ENCODE data around the gene RNF212. TPM values are rescaled to one million over a fixed set of nuclear protein-coding genes. Genes with fewer than 3 reads are reported as not detected.

The RNF212 gene
- total and polyA plus RNA-seq, 2 experiments from 2014 or later, result 8.4 to 10.4 TPM

DNA sequence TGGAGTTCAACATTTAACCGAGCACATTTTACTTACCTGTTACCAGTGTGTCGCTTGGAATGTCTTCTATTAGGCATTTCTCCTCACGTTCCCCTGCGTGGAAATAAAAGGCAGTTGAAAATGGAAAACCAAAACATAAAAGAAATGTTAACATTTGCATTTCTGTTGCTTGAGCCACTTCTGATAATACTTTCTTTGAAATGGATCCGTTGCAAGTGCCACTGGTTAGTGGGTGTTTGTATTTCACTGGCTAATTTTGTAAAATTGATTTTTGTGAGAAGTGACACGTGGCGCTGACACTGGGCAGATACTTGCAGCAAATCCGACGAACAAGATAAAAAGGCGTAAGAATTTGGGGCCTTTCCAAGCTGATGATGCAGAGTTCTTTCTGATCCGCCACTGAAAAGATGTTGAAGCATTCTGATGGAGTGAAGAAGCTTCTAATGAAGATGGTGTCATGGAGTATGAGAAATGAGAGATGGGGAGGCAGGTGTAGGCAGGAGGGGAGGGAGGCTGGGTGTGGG is 40.3 kb upstream of the RNF212 start:
- H3K9me2 ChIP-seq (replicated peaks; ENCODE audit: insufficient read depth), result no peaks in the 10 kb centered on the region
- 80% methylated on average over 11 of the region's 11 CpGs for WGBS (ENCODE audit: low lambda C conversion rate, missing lambda C conversion rate)
- H4K20me1 ChIP-seq (ENCODE audit: insufficient read depth, poor library complexity, severe bottlenecking), result no peaks in the 10 kb centered on the region
- H3K79me2 ChIP-seq, result no peaks in the 10 kb centered on the region
- no peak overlapping the region for H3K4me2 ChIP-seq
- no peaks in the 10 kb centered on the region for H3K27me3 ChIP-seq
- H3K9me3 ChIP-seq (ENCODE audit: low read depth), result peaks cover 4% of the 10 kb centered on the region
- no peak overlapping the region for H3K4me3 ChIP-seq
- no peak overlapping the region for H2AFZ ChIP-seq
- TF ChIP-seq EZH2 (IDR thresholded peaks at IDR 0.05; ENCODE audit: borderline replicate concordance) (no peak), EZH2phosphoT487 (IDR thresholded peaks at IDR 0.05; ENCODE audit: low read depth, severe bottlenecking, unreplicated experiment) (no peak)
- TF ChIP-seq, protein P1, sequence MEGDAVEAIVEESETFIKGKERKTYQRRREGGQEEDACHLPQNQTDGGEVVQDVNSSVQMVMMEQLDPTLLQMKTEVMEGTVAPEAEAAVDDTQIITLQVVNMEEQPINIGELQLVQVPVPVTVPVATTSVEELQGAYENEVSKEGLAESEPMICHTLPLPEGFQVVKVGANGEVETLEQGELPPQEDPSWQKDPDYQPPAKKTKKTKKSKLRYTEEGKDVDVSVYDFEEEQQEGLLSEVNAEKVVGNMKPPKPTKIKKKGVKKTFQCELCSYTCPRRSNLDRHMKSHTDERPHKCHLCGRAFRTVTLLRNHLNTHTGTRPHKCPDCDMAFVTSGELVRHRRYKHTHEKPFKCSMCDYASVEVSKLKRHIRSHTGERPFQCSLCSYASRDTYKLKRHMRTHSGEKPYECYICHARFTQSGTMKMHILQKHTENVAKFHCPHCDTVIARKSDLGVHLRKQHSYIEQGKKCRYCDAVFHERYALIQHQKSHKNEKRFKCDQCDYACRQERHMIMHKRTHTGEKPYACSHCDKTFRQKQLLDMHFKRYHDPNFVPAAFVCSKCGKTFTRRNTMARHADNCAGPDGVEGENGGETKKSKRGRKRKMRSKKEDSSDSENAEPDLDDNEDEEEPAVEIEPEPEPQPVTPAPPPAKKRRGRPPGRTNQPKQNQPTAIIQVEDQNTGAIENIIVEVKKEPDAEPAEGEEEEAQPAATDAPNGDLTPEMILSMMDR (IDR thresholded peaks at IDR 0.05; ENCODE audit: poor library complexity), result no peak
- H3K36me3 ChIP-seq (replicated peaks; ENCODE audit: insufficient read depth, low read depth), result no peaks in the 10 kb centered on the region
- H3K27ac ChIP-seq, result no peak overlapping the region
- peaks cover 5% of the 10 kb centered on the region for H3K4me1 ChIP-seq (ENCODE audit: insufficient read depth)
- no peak for DNase-seq (ENCODE audit: low spot score)

- Histone ChIP-seq H3K79me2 (no peaks in the 10 kb centered on the region), H3K36me3 (replicated peaks; ENCODE audit: insufficient read depth, low read depth) (no peaks in the 10 kb centered on the region), H3K4me3 (no peak overlapping the region), H3K9me2 (replicated peaks; ENCODE audit: insufficient read depth) (no peaks in the 10 kb centered on the region), H2AFZ (no peak overlapping the region), H3K27ac (no peak overlapping the region), H3K9me3 (ENCODE audit: low read depth) (no peaks in the 10 kb centered on the region), H3K4me2 (no peak overlapping the region), H3K4me1 (ENCODE audit: insufficient read depth) (peaks cover 5% of the 10 kb centered on the region), H3K27me3 (no peaks in the 10 kb centered on the region), H4K20me1 (ENCODE audit: insufficient read depth, poor library complexity, severe bottlenecking) (no peaks in the 10 kb centered on the region)
- DNase-seq (ENCODE audit: low spot score), result no peak
- TF ChIP-seq, protein P1 (IDR thresholded peaks at IDR 0.05; ENCODE audit: poor library complexity), result no peak
- TF ChIP-seq EZH2 (IDR thresholded peaks at IDR 0.05; ENCODE audit: borderline replicate concordance) (no peak), EZH2phosphoT487 (IDR thresholded peaks at IDR 0.05; ENCODE audit: low read depth, severe bottlenecking, unreplicated experiment) (no peak)
- 66% methylated on average over 6 of the region's 6 CpGs for WGBS (ENCODE audit: low lambda C conversion rate, missing lambda C conversion rate)
Observed at GRCh38 chr4:1152290-1152689, 38.9 kb upstream of the RNF212 start.

- TF ChIP-seq EZH2phosphoT487 (IDR thresholded peaks at IDR 0.05; ENCODE audit: low read depth, severe bottlenecking, unreplicated experiment), result no peak
- TF ChIP-seq, protein P1 (IDR thresholded peaks at IDR 0.05; ENCODE audit: poor library complexity), result no peak
- TF ChIP-seq EZH2 (IDR thresholded peaks at IDR 0.05; ENCODE audit: borderline replicate concordance), result no peak
- Histone ChIP-seq H2AFZ (no peak overlapping the region), H3K27me3 (no peaks in the 10 kb centered on the region), H3K4me3 (no peak overlapping the region), H4K20me1 (ENCODE audit: insufficient read depth, poor library complexity, severe bottlenecking) (no peaks in the 10 kb centered on the region), H3K9me3 (ENCODE audit: low read depth) (no peaks in the 10 kb centered on the region), H3K36me3 (replicated peaks; ENCODE audit: insufficient read depth, low read depth) (no peaks in the 10 kb centered on the region), H3K4me1 (ENCODE audit: insufficient read depth) (peaks cover 5% of the 10 kb centered on the region), H3K4me2 (no peak overlapping the region), H3K79me2 (no peaks in the 10 kb centered on the region), H3K9me2 (replicated peaks; ENCODE audit: insufficient read depth) (no peaks in the 10 kb centered on the region), H3K27ac (no peak overlapping the region)
- DNase-seq (ENCODE audit: low spot score), result no peak
- WGBS (ENCODE audit: low lambda C conversion rate, missing lambda C conversion rate), result 95% methylated on average over 6 of the region's 6 CpGs
Observed at GRCh38 chr4:1151541-1151940, 38.2 kb upstream of the RNF212 start.
